ENCODE data around the gene CSHL1. TPM values are rescaled to one million over a fixed set of nuclear protein-coding genes. Genes with fewer than 3 reads are reported as not detected.

The CSHL1 gene
- total and polyA plus RNA-seq, 9 of the 15 experiments (the other 6 are each of a cell fraction or from before 2014, with no cell fraction given) = not detected

DNA sequence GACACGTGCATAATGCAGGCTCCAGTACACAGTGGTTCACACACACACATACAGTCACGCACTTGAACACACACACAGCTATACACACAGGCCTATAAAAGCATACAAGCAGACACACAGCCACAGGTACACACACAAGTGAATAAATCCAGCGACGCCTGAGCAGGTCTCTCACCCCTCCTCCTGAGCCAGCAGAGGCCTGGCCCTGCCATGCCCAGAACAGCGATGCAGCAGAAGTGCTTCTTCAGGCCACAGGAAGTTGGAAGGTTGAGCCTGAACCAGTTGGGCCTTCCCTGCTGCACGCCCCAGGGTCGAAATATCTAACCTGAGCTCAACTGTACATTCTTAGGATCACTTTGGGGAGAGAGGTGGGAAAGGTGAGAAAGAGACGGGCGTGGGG is 28.3 kb upstream of the CSHL1 start:
- intact Hi-C loops (cut with micrococcal nuclease) (no loop called here), in situ Hi-C loops (cut with MboI) (no loop called here)
- Histone ChIP-seq H3K4me2 (ENCODE audit: insufficient read depth, low read length) (no peak overlapping the region), H3K9me3 (replicated peaks; ENCODE audit: control insufficient read depth, insufficient read depth, low read depth, low read length) (no peaks in the 10 kb centered on the region; the same call in 1 of the 2 replicates), H3K79me2 (ENCODE audit: control insufficient read depth, insufficient read depth, low read length) (no peaks in the 10 kb centered on the region), H3K9ac (ENCODE audit: insufficient read depth in 1 of 2, low read depth in 2 of 2, low read length in 2 of 2) (peak overlapping the region in 1 of 2 experiments; percentile 41; a peak in 1 of 4 replicates), H3K4me1 (replicated peaks in 1 of 2; ENCODE audit: control insufficient read depth in 2 of 2, insufficient read depth in 2 of 2, low read length in 2 of 2) (peaks cover 0 to 24% of the 10 kb centered on the region in 2 experiments; a peak in 3 of 5 replicates), H3K4me3 (no peak overlapping the region), H3K27me3 (ENCODE audit: control insufficient read depth in 2 of 2, insufficient read depth in 2 of 2, low read length in 2 of 2) (peaks cover 24 to 56% of the 10 kb centered on the region in 2 experiments), H3K36me3 (ENCODE audit: control insufficient read depth, insufficient read depth, low read length) (no peaks in the 10 kb centered on the region), H2AFZ (ENCODE audit: low read depth, low read length) (no peak overlapping the region), H4K20me1 (replicated peaks; ENCODE audit: control insufficient read depth, insufficient read depth, low read length) (no peaks in the 10 kb centered on the region; the same call in 1 of the 2 replicates), H3K9me1 (ENCODE audit: control insufficient read depth, insufficient read depth, low read length) (no peaks in the 10 kb centered on the region), H3K27ac (ENCODE audit: extremely low read depth, low read depth, low read length) (no peak overlapping the region)
- BruUV-seq (replicated peaks) = no TSS peak
- 41% methylated on average over 8 of the region's 9 CpGs for WGBS (ENCODE audit: insufficient coverage, low coverage, missing lambda C conversion rate)
- ATAC-seq = no peak; the same call in 2 of the 3 replicates
- TF ChIP-seq HDAC2 (IDR thresholded peaks at IDR 0.05) (no peak), ZNF583 (CRISPR knock-in tag; IDR thresholded peaks at IDR 0.05) (no peak), U2AF1 (optimal IDR thresholded peaks at IDR 0.05; ENCODE audit: low read depth, low read length) (no peak), MTA2 (IDR thresholded peaks at IDR 0.05; ENCODE audit: low read depth) (no peak), ZBED1 (IDR thresholded peaks at IDR 0.05) (no peak), RCOR1 (IDR thresholded peaks at IDR 0.05; ENCODE audit: borderline replicate concordance in 1 of 2, low read depth in 2 of 2, low read length in 2 of 2) (no peak), RAD51 (IDR thresholded peaks at IDR 0.05; ENCODE audit: borderline replicate concordance, low read depth) (no peak), SRSF1 (IDR thresholded peaks at IDR 0.05; ENCODE audit: low read depth, low read length) (no peak), NUFIP1 (IDR thresholded peaks at IDR 0.05; ENCODE audit: partially characterized antibody) (no peak)
- ChIA-PET CTCF (ENCODE audit: low intra/inter-chr PET ratio) (no interaction called here), POLR2A (interaction anchor here (0.9 kb wide), 1 partner anchor 8 kb away, joined by 5 read pairs; the partner anchor contains the start of gene CD79B)
- no peak for DNase-seq (ENCODE audit: extremely low read depth in 1 of 4, low spot score in 3 of 4)
- no peak for FAIRE-seq

All from K562 (cell line).